ENCODE measurements around the gene TUBGCP2. TPM values are rescaled to one million over a fixed set of nuclear protein-coding genes. Genes with fewer than 3 reads are reported as not detected.

TUBGCP2 gene
- total and polyA plus RNA-seq, 2 of the 13 experiments (the other 11 are each of a cell fraction or from before 2014, with no cell fraction given), result 21.3 to 34.5 TPM

GRCh38 chr10:133307776-133308420, 774 bp downstream of the TUBGCP2 start (continued):
- TF ChIP-seq CEBPZ (IDR thresholded peaks at IDR 0.05; ENCODE audit: low read length) (no peak), ZMYM3 (CRISPR knock-in tag; IDR thresholded peaks at IDR 0.05) (no peak), ZNF788 (CRISPR knock-in tag; IDR thresholded peaks at IDR 0.05; ENCODE audit: borderline replicate concordance) (no peak), FOXA1 (IDR thresholded peaks at IDR 0.05) (no peak), FOXA1 (CRISPR knock-in tag; IDR thresholded peaks at IDR 0.05) (peak; percentile 73), GRHL1 (CRISPR knock-in tag; conservative IDR thresholded peaks at IDR 0.05) (no peak), TFDP1 (CRISPR knock-in tag; IDR thresholded peaks at IDR 0.05; ENCODE audit: borderline replicate concordance) (no peak), JUNB (CRISPR knock-in tag; IDR thresholded peaks at IDR 0.05; ENCODE audit: borderline replicate concordance) (no peak), THAP7 (CRISPR knock-in tag; IDR thresholded peaks at IDR 0.05) (peak; percentile 57; the same call in 1 of the 2 replicates), RARA (CRISPR knock-in tag; IDR thresholded peaks at IDR 0.05) (no peak), TGIF2 (CRISPR knock-in tag; IDR thresholded peaks at IDR 0.05) (0 out of 2 replicates have a peak, but pooled peaks have one; percentile 54), CREM (IDR thresholded peaks at IDR 0.05) (no peak), CREM (CRISPR knock-in tag; IDR thresholded peaks at IDR 0.05) (no peak), STAT5B (CRISPR knock-in tag; IDR thresholded peaks at IDR 0.05) (no peak), SRSF1 (optimal IDR thresholded peaks at IDR 0.05; ENCODE audit: low read depth, low read length) (no peak), GABPB1 (CRISPR knock-in tag; IDR thresholded peaks at IDR 0.05) (no peak), SETDB1 (CRISPR knock-in tag; IDR thresholded peaks at IDR 0.05; ENCODE audit: borderline replicate concordance) (no peak), RNF2 (conservative IDR thresholded peaks at IDR 0.05; ENCODE audit: low read depth) (no peak), HOXA7 (CRISPR knock-in tag; IDR thresholded peaks at IDR 0.05) (no peak), ZNF737 (CRISPR knock-in tag; IDR thresholded peaks at IDR 0.05; ENCODE audit: borderline replicate concordance) (no peak), NFYB (CRISPR knock-in tag; IDR thresholded peaks at IDR 0.05) (no peak), ATAD3A (CRISPR knock-in tag; IDR thresholded peaks at IDR 0.05) (no peak)
- TF ChIP-seq, protein P1, sequence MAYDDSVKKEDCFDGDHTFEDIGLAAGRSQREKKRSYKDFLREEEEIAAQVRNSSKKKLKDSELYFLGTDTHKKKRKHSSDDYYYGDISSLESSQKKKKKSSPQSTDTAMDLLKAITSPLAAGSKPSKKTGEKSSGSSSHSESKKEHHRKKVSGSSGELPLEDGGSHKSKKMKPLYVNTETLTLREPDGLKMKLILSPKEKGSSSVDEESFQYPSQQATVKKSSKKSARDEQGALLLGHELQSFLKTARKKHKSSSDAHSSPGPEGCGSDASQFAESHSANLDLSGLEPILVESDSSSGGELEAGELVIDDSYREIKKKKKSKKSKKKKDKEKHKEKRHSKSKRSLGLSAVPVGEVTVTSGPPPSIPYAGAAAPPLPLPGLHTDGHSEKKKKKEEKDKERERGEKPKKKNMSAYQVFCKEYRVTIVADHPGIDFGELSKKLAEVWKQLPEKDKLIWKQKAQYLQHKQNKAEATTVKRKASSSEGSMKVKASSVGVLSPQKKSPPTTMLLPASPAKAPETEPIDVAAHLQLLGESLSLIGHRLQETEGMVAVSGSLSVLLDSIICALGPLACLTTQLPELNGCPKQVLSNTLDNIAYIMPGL (CRISPR knock-in tag; IDR thresholded peaks at IDR 0.05; ENCODE audit: borderline replicate concordance in 1 of 2, low read depth in 1 of 2), result peak in 1 of 2 experiments; percentile 72; a peak in 2 of 4 replicates
